Stimulated activated CD8-positive, alpha-beta memory T cell treated with anti-CD3 and anti-CD28 coated beads, Interleukin-12 subunit alpha, Interleukin-12 subunit beta, amount 100 ng/mL, for 4 hours (primary cell): ENCODE measurements around the gene CLCA2.

Experiments
- DNase-seq: peaks from one replicate; pipeline ENCODE4 v3.0.0-alpha.2; 2020; ENCODE audit warnings: low read depth

CLCA2 gene

DNA sequence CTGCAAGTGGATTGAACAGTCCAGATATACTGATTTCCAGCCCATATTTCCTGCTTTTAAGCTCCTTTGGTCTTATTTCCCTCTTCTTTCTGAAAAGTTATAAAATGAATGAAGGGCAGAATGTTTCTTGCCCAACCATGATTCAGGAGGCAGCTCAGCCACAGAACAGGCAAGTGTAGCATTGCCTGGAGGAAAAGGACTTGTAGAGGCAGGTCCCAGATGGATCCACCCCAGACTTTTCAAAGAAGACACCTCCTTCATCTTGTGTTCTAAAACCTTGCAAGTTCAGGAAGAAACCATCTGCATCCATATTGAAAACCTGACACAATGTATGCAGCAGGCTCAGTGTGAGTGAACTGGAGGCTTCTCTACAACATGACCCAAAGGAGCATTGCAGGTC lies at the start of gene CLCA2:
Gene CLCA2 (plus strand): TSS at position 299 of the 400 bp plus-strand sequence. CDS start 77 bp downstream, at position 376.
- DNase-seq: no peak

- no peak for DNase-seq
Measured at GRCh38 chr1:86375688-86376087, 48.3 kb upstream of the CLCA2 start.

- DNase-seq: no peak
Measured at GRCh38 chr1:86377341-86377740, 46.6 kb upstream of the CLCA2 start.

DNA sequence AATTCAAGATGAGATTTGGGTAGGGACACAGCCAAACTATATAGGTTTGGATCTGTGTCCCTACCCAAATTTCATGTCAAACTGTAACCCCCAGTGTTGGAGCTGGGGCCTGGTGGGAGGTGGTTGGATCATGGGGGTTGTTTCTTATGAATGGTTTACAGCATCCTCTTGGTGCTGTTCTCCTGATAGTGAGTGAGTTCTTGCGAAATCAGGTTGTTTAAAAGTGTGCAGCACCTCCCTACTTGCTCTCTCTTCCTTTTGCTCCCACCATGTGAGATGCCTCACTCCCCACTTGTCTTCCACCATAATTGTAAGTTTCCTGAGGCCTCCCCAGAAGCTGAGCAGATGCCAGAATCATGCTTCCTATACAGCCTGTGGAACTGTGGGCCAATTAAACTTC lies 45.2 kb upstream of the CLCA2 start:
- DNase-seq: no peak

DNA sequence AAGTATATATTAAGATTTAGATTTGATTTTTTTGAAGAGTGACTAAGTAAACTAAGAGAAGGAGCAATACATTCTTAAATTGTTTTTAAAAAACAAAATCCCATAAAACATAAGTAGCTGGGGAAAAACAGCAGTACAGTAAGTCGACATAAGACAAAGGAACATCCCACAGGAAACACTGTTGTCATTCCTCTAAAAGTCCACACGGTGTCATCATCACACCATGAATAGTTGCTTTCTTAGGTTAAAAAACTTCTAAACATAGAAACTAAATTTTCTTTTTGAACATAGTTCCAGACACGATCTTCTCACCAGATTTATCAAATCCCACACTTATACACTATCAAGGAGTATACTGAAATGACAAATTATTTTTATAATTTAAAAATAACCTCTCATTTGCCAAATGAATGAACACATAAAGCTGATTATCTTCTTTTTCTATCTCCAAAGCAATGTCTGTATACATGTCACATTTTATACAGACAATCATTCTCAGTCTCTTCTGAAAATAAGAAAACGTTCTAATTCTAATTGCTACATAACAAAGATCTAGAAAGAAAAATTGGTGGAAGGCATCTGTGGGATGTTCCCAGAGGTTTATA lies 43.6 kb upstream of the CLCA2 start:
- no peak for DNase-seq

GRCh38 chr1:86381223-86381622 lies 42.7 kb upstream of the CLCA2 start:
- DNase-seq: no peak

DNA sequence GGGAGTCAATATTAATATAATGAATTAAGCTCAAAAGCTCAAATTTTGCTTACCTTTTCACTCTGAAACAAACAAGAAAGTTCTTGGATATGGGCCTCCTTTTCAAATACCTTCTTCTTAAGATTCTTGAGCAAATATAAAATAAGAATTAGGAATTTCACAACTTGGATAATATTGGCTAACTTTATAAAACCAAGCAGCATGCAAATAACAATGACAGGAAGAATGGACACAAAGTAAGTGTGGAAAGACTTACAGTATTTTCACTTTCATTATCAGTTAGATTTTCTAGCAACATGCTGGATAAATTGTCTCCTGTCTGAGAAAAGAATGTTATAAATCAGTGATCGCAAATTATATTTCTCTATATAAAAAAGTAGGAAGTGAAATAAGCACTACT lies 41.1 kb upstream of the CLCA2 start:
- no peak for DNase-seq

DNA sequence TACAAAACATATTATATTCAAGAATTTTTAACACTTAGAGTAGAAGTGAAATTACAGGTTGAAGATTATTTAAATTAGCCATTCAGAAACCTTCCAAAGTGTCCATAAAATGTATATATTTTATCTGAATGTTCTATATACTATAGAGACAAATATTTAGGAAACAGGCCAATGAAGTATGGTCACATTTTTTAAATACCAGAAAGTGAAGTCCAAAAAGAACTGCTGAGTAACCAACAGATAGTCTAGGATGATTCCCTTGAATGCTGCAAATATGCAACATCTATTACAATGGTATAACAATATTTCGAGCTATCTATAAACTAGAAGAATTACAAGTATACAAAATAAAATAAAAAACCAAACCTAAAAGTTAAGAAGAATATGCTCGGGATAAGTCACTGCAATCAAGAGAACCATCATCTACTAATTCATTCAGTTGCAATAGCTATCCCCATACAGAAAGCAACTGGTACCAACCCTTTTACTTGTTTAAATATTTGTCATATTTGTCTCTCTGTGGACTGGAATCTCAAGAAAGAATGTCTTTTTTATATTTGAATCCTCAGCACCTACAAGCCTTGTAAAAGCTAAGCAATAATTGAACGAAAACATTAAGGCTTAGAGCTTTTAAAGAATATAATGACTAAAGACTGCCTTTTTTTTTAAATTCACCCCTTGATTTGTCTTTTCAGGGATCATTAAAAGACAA lies 35.9 kb upstream of the CLCA2 start:
- DNase-seq: no peak

DNA sequence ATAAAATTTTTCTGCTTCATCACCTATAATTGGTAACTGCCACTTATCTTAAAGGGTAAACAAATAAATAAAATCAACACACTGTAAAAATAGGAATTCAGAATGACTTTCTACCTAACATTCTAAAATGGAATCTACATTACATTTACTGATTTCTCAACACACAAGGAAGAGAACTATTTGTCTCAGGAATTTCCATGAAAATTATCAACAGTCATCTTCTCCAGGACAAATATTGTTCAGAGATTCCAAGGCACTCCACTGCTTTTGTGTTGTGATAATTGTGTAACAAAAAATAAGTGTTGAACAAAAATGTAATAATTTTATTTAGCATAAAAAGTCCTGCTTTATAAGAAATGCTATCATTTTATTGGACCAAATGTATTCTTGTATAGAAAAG lies 35.2 kb upstream of the CLCA2 start:
- DNase-seq: no peak

- no peak for DNase-seq
Measured at GRCh38 chr1:86389307-86389706, 34.7 kb upstream of the CLCA2 start.

- DNase-seq: no peak
Measured at GRCh38 chr1:86394416-86394815, 29.6 kb upstream of the CLCA2 start.

DNA sequence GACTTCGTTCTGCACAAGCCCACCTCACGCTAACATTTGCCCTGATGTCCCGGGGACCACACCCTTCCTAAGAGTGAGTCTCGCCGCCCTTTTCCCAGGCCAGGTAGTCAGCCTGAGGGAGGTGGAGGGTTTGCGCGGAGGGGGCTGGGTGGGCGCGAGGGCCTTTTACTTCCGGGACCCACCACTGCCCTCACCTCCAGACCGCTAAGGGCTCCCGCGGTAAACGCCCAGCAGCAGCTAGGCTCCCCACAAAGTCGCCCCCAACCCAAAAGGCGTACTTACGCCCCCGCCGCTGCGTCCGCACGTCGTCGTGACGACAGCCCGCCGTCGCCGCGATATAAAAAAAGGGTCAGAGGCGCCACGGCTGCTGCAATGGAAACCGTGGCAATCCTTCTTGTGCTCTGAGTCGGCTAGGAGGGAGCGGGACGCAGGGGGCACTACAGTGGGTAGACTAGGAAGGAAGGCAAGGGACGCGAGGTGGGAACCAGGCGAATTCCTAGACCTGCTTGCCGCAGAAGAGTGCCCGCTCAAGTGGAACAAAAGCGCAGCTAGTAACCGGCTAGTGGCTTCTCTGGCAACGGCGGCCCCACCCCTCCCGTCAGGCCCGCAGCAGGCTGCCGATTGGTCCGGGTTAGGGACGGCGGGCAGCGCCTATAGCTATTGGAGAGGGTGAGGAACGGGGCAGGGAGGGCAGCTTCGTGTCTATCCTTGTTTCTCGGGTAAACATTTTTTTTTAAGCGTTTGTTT lies 28.0 kb upstream of the CLCA2 start, which contains the start of gene ODF2L:
Gene ODF2L (minus strand): TSS at position 573 of the 747 bp plus-strand sequence. CDS start 9,296 bp downstream, outside the sequence.
- peak; percentile 77 for DNase-seq

DNA sequence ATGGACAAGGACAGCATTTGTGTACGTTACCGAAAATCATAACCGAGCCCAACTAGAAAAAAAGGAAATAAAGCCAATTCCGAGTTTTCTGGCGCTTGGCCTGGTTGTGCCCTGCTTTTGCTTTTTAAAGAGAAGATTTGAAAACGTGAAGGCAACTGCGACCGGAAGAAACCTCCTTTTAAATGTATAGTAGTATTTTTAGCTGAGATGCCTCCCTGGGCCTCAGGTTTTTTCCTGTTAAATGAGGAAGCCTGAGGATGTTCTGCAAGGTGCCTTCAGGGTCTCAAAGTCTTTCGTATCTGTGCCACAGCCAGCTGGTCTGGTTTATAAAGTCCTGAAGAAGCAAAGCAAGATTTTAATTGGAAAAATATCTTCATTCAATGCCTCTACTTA lies 27.5 kb upstream of the CLCA2 start:
- no peak for DNase-seq

DNA sequence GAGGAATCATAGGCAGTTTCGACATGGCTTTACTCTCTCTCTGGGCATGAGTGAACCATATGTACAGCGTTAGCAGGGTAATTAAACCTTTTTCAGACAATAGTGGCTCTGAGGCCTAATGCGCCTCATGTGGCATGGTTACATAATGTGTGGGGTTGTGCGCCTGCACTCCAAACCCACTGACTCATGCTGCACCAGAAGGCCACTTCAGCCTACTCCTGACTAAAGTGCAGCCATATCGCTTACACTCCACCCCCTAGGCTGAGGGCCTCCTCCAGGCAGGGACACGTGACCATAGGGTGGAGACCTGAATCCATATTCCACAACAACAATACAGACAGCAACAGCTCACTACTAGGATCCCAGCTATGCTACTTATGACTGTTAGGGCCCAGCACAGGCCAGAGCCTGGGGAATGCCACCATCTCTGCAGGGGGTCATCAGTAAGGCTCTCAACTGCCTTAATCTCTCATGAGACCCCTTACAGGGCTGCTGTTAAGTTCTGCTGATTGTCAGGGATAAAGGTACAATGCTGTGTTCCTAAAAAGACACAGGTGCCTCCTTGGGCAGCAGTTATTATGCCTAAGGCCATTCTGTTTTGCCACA lies 14.5 kb upstream of the CLCA2 start:
- DNase-seq: no peak

- no peak for DNase-seq
Measured at GRCh38 chr1:86410879-86411278, 13.1 kb upstream of the CLCA2 start.

DNA sequence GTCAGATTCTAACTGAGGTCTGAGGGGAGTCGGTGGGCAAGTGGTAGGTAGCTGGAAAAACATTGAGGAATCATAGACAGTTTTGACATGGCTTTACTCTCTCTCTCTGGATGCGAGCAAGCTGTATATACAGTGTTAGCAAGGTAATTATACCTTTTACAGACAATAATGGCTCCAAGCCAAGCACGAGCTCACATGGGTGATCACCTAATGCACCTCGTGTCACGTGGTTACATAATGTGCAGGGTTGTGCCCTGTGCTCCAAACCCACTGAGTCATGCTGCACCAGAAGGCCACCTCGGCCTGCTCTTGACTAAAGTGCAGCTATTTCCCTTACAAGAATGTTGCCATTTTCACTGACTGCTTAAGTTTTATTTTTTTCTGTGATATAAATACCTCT lies 7.6 kb upstream of the CLCA2 start:
- DNase-seq: no peak

- DNase-seq: no peak
Measured at GRCh38 chr1:86419277-86419903, 4.6 kb upstream of the CLCA2 start.

GRCh38 chr1:86421601-86422280 lies 2.2 kb upstream of the CLCA2 start:
- no peak for DNase-seq

GRCh38 chr1:86423473-86423872 lies 498 bp upstream of the CLCA2 start:
- DNase-seq: no peak

GRCh38 chr1:86429122-86429725 lies 5.3 kb downstream of the CLCA2 start:
- DNase-seq: no peak

GRCh38 chr1:86429835-86430234 lies 5.9 kb downstream of the CLCA2 start:
- no peak for DNase-seq
